Measurements from ENCODE around the gene TUBE1.

DNA sequence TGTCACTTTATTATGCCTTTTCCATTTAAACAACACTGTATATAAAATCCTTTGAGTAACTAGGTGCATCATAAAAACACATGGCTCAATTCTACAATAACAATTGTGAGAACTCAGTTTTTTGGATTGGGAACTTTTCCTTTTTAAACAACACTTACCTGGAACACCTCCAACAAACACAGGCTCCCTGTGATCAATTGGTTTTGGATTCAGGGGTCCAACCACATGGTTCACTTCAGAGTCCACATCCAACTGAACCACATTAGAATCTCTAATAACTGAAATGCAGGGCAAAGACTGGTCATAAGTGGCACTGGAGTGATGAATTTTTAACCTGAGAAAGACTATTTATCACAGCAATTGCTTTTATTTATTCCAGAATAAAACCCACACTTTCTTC, 26.6 kb upstream of the TUBE1 start:
- TF ChIP-seq CTCF (conservative IDR thresholded peaks at IDR 0.05; ENCODE audit: low read depth, low read length) (no peak), EZH2 (IDR thresholded peaks at IDR 0.05; ENCODE audit: borderline replicate concordance, low read depth, low read length, poor library complexity, severe bottlenecking) (no peak)
